Ovary (tissue), 3 donors: ENCODE measurements around the gene CEP128.

ENCODE experiments used
- POLR2A ChIP-seq: fragments of 450-650 bp; IDR thresholded peaks from one replicate; pipeline ENCODE4 v1.6.1; 2017; ENCODE audit warnings: antibody characterized with exemption, mild to moderate bottlenecking, moderate library complexity
- TF ChIP-seq, protein P1 (sequence below), 3 donors: fragments of 450-650 bp in 2 of 3; fragments of 200-600 bp in 1 of 3; IDR thresholded peaks; one replicate each; pipeline versions ENCODE4 v1.5.1 to v1.8.0; 2016 to 2022; ENCODE audit warnings: antibody characterized with exemption in 3 of 3, mild to moderate bottlenecking in 1 of 3
- donor health status: DM: no; HTN: no; CAD: no.

DNA sequence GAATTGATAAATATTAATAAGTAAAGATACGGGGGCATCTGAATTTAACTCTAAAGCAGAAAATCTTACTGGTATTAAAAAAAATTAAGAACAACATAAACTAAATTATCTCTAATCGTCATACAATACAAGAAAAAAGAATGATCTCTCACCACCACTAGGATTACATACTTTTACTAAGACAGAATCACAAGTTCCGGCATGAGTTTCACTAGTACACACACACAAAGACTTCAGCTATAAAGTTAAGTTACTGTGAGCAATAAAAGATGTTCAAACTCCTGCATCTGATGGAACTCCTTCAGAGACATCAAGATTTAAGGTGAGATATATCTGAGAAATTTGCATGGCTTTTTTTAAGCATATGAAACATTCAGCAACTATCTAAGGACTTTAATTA is 21.9 kb downstream of the CEP128 start:
- no peak for TF ChIP-seq POLR2A
- TF ChIP-seq, protein P1, sequence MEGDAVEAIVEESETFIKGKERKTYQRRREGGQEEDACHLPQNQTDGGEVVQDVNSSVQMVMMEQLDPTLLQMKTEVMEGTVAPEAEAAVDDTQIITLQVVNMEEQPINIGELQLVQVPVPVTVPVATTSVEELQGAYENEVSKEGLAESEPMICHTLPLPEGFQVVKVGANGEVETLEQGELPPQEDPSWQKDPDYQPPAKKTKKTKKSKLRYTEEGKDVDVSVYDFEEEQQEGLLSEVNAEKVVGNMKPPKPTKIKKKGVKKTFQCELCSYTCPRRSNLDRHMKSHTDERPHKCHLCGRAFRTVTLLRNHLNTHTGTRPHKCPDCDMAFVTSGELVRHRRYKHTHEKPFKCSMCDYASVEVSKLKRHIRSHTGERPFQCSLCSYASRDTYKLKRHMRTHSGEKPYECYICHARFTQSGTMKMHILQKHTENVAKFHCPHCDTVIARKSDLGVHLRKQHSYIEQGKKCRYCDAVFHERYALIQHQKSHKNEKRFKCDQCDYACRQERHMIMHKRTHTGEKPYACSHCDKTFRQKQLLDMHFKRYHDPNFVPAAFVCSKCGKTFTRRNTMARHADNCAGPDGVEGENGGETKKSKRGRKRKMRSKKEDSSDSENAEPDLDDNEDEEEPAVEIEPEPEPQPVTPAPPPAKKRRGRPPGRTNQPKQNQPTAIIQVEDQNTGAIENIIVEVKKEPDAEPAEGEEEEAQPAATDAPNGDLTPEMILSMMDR (IDR thresholded peaks at IDR 0.05) = no peak
